Fibroblast of mammary gland (primary cell): ENCODE measurements around the gene DHFR2.
A peak's percentile ranks its signal among the peaks of the same experiment; 100 is the strongest.
"Not testable (repeated sequence)": the region's sequence is repeated elsewhere in the genome, so short reads cannot be mapped to it uniquely, and the experiment has no call there.

Source experiments
- DNase-seq: peaks from one replicate; pipeline ENCODE4 v3.0.0-alpha.2; 2010; ENCODE audit warnings: low read depth
- H3K4me3 ChIP-seq: 2 replicates; pipeline ENCODE4 v1.5.1; 2011; ENCODE audit warnings: low read depth, mild to moderate bottlenecking, low read length, moderate library complexity; ENCODE audit not compliant: control insufficient read depth
- TF ChIP-seq, protein P1 (sequence below): conservative IDR thresholded peaks from 2 replicates; pipeline ENCODE4 v1.5.1; 2011; ENCODE audit warnings: low read depth, low read length, inconsistent platforms; ENCODE audit not compliant: control insufficient read depth, insufficient read depth

The DHFR2 gene

DNA sequence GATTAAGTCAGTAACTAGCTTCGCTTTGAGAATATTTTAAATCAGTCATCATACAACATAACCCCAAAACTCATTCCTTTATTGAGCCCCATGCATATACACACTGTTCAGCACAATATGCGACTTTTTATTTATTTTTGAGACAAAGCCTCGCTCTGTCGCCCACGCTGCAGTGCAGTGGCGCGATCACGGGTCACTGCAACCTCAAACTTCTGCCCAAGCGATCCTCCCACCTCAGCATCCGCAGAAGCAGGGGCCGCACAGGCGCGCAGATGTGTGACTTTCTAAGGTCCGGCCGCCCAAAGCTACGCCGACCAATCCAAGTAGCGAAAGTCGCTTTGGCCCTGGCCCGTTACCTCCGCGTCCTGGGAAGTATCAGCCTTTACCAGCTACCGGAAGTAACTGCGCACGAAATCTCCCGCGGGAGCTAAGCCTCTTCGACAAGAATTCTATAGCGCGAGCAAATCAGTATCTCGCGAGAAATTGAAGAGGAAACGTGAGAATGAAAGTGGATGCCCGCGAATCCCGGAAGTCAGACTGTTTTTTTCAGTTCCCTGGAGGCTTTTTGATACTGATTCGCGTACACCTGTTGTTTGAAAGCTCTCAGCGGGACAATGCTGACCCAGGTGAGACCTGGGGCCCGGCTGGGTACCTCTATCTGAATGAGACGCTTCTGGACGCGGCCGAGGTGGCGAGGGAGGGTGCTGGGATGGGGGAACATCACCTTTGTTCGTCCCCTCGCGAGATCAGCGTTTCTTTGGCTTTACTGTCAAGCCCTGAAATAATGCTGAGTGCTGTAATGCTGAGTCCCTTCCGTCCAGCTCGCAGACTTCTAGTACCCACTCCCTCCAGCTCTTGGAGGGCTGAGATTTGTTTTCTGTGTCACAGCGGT lies at the start of gene DHFR2, which contains the start of gene NSUN3:
TSS of gene DHFR2 (minus strand) at position 404 of the 892 bp plus-strand sequence. CDS start 1,405 bp downstream, outside the sequence.
TSS of gene NSUN3 (plus strand) at position 549 of the 892 bp plus-strand sequence. CDS start at position 615, 66 bp downstream.
- TF ChIP-seq, protein P1, sequence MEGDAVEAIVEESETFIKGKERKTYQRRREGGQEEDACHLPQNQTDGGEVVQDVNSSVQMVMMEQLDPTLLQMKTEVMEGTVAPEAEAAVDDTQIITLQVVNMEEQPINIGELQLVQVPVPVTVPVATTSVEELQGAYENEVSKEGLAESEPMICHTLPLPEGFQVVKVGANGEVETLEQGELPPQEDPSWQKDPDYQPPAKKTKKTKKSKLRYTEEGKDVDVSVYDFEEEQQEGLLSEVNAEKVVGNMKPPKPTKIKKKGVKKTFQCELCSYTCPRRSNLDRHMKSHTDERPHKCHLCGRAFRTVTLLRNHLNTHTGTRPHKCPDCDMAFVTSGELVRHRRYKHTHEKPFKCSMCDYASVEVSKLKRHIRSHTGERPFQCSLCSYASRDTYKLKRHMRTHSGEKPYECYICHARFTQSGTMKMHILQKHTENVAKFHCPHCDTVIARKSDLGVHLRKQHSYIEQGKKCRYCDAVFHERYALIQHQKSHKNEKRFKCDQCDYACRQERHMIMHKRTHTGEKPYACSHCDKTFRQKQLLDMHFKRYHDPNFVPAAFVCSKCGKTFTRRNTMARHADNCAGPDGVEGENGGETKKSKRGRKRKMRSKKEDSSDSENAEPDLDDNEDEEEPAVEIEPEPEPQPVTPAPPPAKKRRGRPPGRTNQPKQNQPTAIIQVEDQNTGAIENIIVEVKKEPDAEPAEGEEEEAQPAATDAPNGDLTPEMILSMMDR = no peak
- peak; percentile 97 for DNase-seq
- H3K4me3 ChIP-seq = peak within 1 kb of the TSS; percentile 78

DNA sequence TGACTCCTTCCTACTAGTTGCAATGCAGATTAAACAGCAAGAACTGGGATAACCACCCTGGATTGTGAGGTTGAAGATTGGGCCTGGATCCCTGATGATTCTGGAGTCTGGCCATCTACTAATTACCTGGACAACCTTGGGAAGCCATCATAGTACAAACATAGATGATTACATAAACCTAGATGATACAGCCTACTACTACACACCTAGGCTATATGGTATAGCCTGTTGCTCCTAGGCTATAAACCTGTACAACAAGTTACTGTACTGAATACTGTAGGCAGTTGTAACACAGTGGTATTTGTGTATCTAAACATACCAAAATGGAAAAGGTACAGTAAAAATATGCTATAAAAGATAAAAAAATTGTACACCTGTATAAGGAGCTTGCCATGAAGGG lies 48.1 kb upstream of the DHFR2 start:
- TF ChIP-seq, protein P1 = no peak
- H3K4me3 ChIP-seq = no peak overlapping the region
- DNase-seq = no peak

DNA sequence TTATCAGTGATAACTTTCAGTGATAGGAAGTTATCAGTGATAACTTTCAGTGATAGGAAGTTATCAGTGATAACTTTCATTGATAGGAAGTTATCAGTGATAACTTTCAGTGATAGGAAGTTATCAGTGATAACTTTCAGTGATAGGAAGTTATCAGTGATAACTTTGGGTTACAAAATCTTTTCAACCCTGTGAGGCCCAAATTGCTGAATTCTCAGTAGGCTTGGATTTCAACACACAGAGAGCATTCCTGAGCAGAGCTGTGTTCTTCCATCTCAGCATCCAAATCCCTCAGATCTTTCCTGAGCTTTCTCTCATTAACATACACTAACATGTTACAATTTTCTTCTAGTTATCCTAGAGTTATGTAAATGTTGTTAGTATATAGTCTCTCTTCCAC lies 47.5 kb upstream of the DHFR2 start:
- not testable (repeated sequence) for DNase-seq

DNA sequence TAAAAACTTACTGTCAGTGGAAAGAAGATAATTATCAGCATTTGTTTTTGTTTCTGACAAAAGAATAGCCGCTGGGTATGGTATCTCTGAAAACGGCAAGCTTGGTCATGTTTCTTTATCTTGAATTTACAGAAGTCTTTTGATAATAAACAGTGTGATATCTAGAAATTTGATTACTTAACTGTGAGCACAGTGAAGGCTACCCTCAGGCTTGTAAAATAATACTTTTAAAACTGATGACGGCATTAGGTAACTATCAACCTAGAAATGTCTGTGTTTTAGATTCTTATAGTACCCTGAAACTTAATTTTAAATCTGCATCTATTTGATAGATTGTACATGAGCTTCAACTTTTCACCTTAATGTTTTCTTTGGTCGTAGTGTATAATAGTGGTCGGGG lies 43.6 kb upstream of the DHFR2 start:
- DNase-seq = no peak
- TF ChIP-seq, protein P1 = no peak
- H3K4me3 ChIP-seq = no peak overlapping the region

More for the DNA sequence above, 47.5 kb upstream of the DHFR2 start:
- not testable (repeated sequence) for H3K4me3 ChIP-seq

DNA sequence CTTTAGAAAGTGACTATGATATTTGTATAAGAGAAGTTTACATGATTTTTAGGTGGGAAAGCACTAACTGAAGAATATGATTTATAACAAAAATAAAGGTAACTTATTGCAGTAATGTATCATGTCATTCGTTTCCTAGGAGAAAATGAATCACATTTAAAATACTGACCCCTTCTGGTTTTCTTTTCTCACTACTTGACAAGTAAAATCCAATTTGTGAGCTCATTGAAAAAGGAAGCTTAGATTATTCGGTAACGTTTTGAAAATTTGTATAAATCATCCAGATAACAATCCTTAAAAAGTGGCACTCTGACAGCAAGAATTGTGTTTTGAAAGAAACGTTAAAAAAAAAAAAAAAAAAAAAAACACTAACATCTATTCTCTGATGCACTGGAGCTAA lies 39.1 kb upstream of the DHFR2 start:
- no peak overlapping the region for H3K4me3 ChIP-seq
- peak; percentile 37 for DNase-seq
- TF ChIP-seq, protein P1 = peak; percentile 29

DNA sequence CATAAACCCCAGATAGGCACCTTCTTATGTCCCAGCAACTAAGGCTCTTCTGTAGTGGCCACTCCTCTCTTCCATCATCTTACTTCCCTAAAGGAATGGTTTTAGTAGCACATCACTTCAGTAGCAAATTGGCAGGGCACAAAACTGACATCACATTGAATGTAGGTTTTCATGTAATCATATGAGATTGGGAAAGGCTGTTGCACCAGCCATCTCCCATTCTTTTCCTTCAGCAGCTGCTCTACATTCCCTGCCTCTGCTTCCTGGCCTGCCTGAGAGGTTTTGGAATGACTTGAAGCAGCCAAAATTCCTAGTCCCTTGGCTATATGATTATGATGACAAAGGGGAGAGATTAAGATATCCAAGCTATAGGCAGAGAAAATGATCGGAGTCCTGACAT lies 36.6 kb upstream of the DHFR2 start:
- no peak overlapping the region for H3K4me3 ChIP-seq
- TF ChIP-seq, protein P1 = no peak
- no peak for DNase-seq

DNA sequence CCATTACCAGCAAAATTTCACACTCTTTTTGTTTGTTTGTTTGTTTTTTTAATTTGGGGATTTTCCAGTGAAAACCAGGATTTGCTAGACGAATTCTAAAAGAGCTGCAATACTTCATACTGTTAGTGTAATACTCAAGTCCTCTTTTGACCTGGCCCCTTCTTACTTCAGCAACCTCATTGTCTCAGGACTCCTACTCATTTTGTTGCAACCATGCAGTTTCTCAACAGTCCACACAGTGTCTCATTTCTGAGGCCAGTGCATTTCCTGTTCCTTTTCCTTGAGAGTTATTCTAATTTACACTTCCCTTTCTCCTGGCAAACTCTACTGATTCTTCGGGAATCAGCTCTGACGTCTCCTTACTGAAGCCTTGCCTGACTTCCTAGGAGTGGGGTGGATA lies 35.7 kb upstream of the DHFR2 start:
- H3K4me3 ChIP-seq = no peak overlapping the region
- peak; percentile 45 for DNase-seq
- TF ChIP-seq, protein P1 = no peak
